Adrenal gland (tissue), 5 donors: ENCODE results near the gene CNTNAP2.

ENCODE experiments used
- POLR2A ChIP-seq, 2 donors: fragments of 450-650 bp; IDR thresholded peaks; one replicate each; pipeline ENCODE4 v1.6.1; 2017; ENCODE audit warnings: antibody characterized with exemption in 2 of 2, mild to moderate bottlenecking in 2 of 2, moderate library complexity in 1 of 2
- TF ChIP-seq, protein P1 (sequence below), 6 experiments: fragments of 450-650 bp in 4 of 6; fragments of 200-600 bp in 2 of 6; sonication (generic) in 1 of 6; IDR thresholded peaks; 1 replicate in 5 of 6; 2 replicates in 1 of 6; pipeline versions ENCODE4 v1.5.1 to v1.8.0; 2016 to 2021; ENCODE audit warnings: antibody characterized with exemption in 6 of 6, mild to moderate bottlenecking in 2 of 6, moderate library complexity in 1 of 6
- donor health status: DM: no; HTN: no; CAD: no.

DNA sequence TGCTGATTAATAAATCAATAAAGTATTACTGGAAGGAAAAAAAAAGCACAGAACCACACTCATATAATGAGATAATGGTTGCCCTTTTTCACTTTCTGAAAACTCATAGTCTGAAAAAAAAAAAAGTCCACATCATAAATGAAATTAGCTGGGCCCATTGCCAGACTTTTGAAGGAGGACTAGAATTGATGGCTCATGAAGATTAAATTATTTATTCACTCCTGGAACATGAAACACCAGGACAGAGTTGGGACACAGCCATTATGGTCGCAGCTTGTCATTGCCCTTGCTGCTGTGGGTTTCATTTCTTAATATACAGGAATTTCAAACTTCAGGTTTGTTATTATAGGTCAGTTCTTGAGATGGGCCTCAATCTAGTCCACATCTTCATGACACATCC is 91.9 kb downstream of the CNTNAP2 start:
- TF ChIP-seq, protein P1, sequence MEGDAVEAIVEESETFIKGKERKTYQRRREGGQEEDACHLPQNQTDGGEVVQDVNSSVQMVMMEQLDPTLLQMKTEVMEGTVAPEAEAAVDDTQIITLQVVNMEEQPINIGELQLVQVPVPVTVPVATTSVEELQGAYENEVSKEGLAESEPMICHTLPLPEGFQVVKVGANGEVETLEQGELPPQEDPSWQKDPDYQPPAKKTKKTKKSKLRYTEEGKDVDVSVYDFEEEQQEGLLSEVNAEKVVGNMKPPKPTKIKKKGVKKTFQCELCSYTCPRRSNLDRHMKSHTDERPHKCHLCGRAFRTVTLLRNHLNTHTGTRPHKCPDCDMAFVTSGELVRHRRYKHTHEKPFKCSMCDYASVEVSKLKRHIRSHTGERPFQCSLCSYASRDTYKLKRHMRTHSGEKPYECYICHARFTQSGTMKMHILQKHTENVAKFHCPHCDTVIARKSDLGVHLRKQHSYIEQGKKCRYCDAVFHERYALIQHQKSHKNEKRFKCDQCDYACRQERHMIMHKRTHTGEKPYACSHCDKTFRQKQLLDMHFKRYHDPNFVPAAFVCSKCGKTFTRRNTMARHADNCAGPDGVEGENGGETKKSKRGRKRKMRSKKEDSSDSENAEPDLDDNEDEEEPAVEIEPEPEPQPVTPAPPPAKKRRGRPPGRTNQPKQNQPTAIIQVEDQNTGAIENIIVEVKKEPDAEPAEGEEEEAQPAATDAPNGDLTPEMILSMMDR (IDR thresholded peaks at IDR 0.05): no peak
- TF ChIP-seq POLR2A (IDR thresholded peaks at IDR 0.05): no peak
